ENCODE results near the gene RHBDL1.

- TF ChIP-seq CTCF (IDR thresholded peaks at IDR 0.05): no peak
- no peak for TF ChIP-seq POLR2AphosphoS5 (IDR thresholded peaks at IDR 0.05)
These were observed 4.8 kb upstream of the RHBDL1 start for GRCh38 chr16:670485-671352.
